Activated naive CD4-positive, alpha-beta T cell treated with anti-CD3 and anti-CD28 coated beads, Interleukin-2, amount 50 U/mL, for 24 hours (primary cell): ENCODE data around the gene CACNA2D1.

Source experiments
- H3K27ac Mint-ChIP-seq: one replicate; pipeline ENCODE4 v1.8.0; 2021; ENCODE audit warnings: mild to moderate bottlenecking, mixed read lengths
- H3K27me3 Mint-ChIP-seq: one replicate; pipeline ENCODE4 v1.8.0; 2021; ENCODE audit warnings: mixed read lengths
- H3K36me3 Mint-ChIP-seq: one replicate; pipeline ENCODE4 v1.8.0; 2021; ENCODE audit warnings: mixed read lengths
- H3K4me1 Mint-ChIP-seq: one replicate; pipeline ENCODE4 v1.8.0; 2021; ENCODE audit warnings: mixed read lengths
- H3K4me3 Mint-ChIP-seq: one replicate; pipeline ENCODE4 v1.8.0; 2021; ENCODE audit warnings: mild to moderate bottlenecking, mixed read lengths
- H3K9me3 Mint-ChIP-seq: one replicate; pipeline ENCODE4 v1.8.0; 2021; ENCODE audit warnings: mixed read lengths

The CACNA2D1 gene

DNA sequence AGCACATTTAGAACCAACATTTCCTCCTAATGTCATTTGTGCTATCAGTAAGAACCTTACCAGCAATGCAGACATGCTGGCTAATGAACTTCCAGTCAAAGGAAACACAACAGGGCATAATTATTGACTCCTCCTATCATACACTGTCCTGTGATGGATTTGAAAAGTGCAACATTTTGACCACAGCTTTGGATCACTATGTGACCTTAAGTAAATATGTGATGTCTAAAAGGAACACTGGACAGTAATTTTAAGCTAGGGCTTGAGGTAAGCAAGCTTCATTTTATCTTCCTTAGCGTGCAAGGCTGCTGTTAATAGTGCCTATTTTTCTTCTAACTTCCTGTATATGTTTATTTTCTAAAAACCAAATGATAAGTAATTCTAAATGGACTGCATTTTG, 433.2 kb downstream of the CACNA2D1 start:
- H3K4me3 Mint-ChIP-seq = no peak overlapping the region
- no peaks in the 10 kb centered on the region for H3K36me3 Mint-ChIP-seq
- H3K9me3 Mint-ChIP-seq = no peaks in the 10 kb centered on the region
- no peaks in the 10 kb centered on the region for H3K4me1 Mint-ChIP-seq
- H3K27ac Mint-ChIP-seq = no peak overlapping the region
- no peaks in the 10 kb centered on the region for H3K27me3 Mint-ChIP-seq

DNA sequence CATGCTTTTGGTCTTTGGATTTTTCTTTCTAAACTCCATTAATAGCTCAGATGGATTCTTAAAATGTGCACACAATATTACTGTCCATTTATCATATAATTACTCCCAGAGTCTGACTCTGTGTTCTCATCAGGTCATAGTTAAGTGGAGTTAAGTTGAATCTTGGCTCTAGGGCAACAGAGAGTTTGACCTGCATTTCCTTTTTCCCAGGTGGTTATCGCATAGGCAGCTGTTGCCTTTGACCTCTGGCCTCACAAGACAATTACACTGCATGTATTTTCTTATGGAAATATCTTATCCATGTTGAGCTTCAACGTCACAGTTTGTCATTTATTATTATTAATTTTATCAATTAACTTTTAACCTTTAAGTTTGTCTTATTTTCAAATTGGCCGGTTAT, 436.3 kb downstream of the CACNA2D1 start:
- no peaks in the 10 kb centered on the region for H3K9me3 Mint-ChIP-seq
- H3K4me1 Mint-ChIP-seq = no peaks in the 10 kb centered on the region
- H3K27ac Mint-ChIP-seq = no peak overlapping the region
- no peaks in the 10 kb centered on the region for H3K27me3 Mint-ChIP-seq
- no peak overlapping the region for H3K4me3 Mint-ChIP-seq
- H3K36me3 Mint-ChIP-seq = no peaks in the 10 kb centered on the region

DNA sequence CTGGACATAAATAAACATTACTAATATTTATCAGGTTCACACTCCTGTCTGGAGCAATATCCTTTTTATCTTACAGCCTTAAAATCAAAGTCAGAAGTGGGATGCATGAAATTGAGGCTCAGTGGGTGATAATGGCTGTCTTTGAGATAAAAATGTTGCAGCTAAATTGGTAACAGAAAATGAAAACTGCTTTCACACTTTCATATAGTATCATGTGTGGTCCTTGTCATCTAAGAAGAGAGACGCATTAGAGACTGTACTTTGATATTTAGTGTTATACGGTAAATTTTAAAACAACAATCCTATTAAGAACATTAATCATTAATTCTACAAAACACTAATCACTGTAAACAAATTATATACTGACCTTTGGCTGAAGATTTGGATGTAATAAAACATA, 438.5 kb downstream of the CACNA2D1 start:
- Mint-ChIP-seq H3K4me3 (no peak overlapping the region), H3K27me3 (no peaks in the 10 kb centered on the region), H3K4me1 (no peaks in the 10 kb centered on the region), H3K36me3 (no peaks in the 10 kb centered on the region), H3K9me3 (no peaks in the 10 kb centered on the region), H3K27ac (no peak overlapping the region)

GRCh38 chr7:81993186-81993585, 450.4 kb downstream of the CACNA2D1 start:
- no peaks in the 10 kb centered on the region for H3K4me1 Mint-ChIP-seq
- H3K27me3 Mint-ChIP-seq = no peaks in the 10 kb centered on the region
- no peak overlapping the region for H3K4me3 Mint-ChIP-seq
- no peaks in the 10 kb centered on the region for H3K9me3 Mint-ChIP-seq
- no peak overlapping the region for H3K27ac Mint-ChIP-seq
- H3K36me3 Mint-ChIP-seq = no peaks in the 10 kb centered on the region

GRCh38 chr7:81990395-81990794, 453.2 kb downstream of the CACNA2D1 start:
- no peaks in the 10 kb centered on the region for H3K4me1 Mint-ChIP-seq
- H3K27ac Mint-ChIP-seq = no peak overlapping the region
- no peaks in the 10 kb centered on the region for H3K27me3 Mint-ChIP-seq
- H3K4me3 Mint-ChIP-seq = no peak overlapping the region
- no peaks in the 10 kb centered on the region for H3K9me3 Mint-ChIP-seq
- no peaks in the 10 kb centered on the region for H3K36me3 Mint-ChIP-seq

DNA sequence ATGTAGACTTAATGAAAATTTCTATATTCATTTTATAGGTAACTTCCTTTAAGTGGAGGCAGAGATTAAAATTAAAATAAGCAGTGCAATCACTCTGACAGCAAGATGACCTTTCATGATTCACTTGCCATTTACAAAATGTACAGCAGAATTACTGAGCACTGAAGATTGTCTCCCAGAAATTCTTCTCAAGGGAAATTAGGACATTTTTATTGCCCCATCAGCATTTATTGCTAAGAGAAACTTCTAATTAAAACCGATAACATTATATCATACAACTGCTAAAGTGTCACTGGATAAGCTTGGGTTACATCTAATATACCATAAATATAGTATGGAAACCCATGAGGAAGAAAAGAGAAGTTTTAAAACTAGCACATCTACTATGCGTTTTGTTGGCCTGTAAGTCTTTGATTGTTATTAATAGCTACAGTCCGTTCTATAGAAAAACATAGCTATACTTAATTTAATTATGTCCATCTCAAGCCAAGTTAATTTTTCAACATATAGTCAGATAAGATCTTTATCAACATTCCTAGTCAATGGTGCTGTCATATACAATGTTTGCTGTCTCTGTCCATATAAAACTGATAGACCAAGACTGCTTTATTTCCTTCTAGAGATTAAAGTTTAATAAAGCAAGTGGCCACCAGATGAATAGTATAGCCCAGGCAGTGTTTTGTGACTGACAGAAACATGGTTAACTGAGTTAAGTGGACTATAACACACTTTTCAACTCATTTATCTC, 456.7 kb downstream of the CACNA2D1 start:
- Mint-ChIP-seq H3K27ac (no peak overlapping the region), H3K36me3 (no peaks in the 10 kb centered on the region), H3K4me1 (no peaks in the 10 kb centered on the region)

GRCh38 chr7:81983406-81983805, 460.2 kb downstream of the CACNA2D1 start:
- Mint-ChIP-seq H3K27me3 (no peaks in the 10 kb centered on the region), H3K4me3 (no peak overlapping the region), H3K36me3 (no peaks in the 10 kb centered on the region), H3K27ac (no peak overlapping the region), H3K9me3 (peaks cover 6% of the 10 kb centered on the region), H3K4me1 (no peaks in the 10 kb centered on the region)

More for the DNA sequence above, 456.7 kb downstream of the CACNA2D1 start:
- H3K27me3 Mint-ChIP-seq = no peaks in the 10 kb centered on the region
- H3K9me3 Mint-ChIP-seq = no peaks in the 10 kb centered on the region
- no peak overlapping the region for H3K4me3 Mint-ChIP-seq

- Mint-ChIP-seq H3K4me1 (no peaks in the 10 kb centered on the region), H3K27ac (no peak overlapping the region), H3K27me3 (no peaks in the 10 kb centered on the region), H3K4me3 (no peak overlapping the region), H3K9me3 (no peaks in the 10 kb centered on the region), H3K36me3 (no peaks in the 10 kb centered on the region)
Observed at GRCh38 chr7:81973117-81973516, 470.5 kb downstream of the CACNA2D1 start.

GRCh38 chr7:81960026-81960425, 483.6 kb downstream of the CACNA2D1 start:
- Mint-ChIP-seq H3K4me1 (no peaks in the 10 kb centered on the region), H3K27me3 (no peaks in the 10 kb centered on the region), H3K4me3 (no peak overlapping the region), H3K36me3 (no peaks in the 10 kb centered on the region), H3K27ac (no peak overlapping the region), H3K9me3 (no peaks in the 10 kb centered on the region)

- Mint-ChIP-seq H3K27ac (no peak overlapping the region), H3K27me3 (no peaks in the 10 kb centered on the region), H3K4me1 (no peaks in the 10 kb centered on the region), H3K9me3 (no peaks in the 10 kb centered on the region), H3K4me3 (no peak overlapping the region), H3K36me3 (no peaks in the 10 kb centered on the region)
Observed at GRCh38 chr7:81957517-81957916, 486.1 kb downstream of the CACNA2D1 start.

DNA sequence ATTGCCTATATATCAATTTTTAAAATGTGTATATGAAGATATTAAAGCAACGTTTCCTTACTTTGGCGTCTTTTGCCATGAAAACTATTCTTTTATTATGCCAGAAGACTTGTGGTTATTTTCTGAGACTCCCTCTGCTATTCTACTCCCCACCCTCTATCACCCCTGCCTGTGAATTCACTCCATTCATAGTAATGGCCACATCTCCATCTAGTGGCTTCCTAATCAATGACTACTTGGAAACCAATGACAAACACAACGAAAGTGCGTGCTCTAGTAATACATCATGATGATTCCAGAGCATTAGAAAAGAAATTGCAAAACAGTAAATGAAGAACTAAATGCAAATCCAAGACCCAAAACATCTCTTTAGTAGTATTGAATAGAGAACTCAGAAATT, 487.1 kb downstream of the CACNA2D1 start:
- no peaks in the 10 kb centered on the region for H3K9me3 Mint-ChIP-seq
- no peaks in the 10 kb centered on the region for H3K27me3 Mint-ChIP-seq
- H3K36me3 Mint-ChIP-seq = no peaks in the 10 kb centered on the region
- H3K4me3 Mint-ChIP-seq = no peak overlapping the region
- no peak overlapping the region for H3K27ac Mint-ChIP-seq
- no peaks in the 10 kb centered on the region for H3K4me1 Mint-ChIP-seq

GRCh38 chr7:81949306-81949705, 494.3 kb downstream of the CACNA2D1 start:
- H3K36me3 Mint-ChIP-seq = no peaks in the 10 kb centered on the region
- H3K4me3 Mint-ChIP-seq = no peak overlapping the region
- no peak overlapping the region for H3K27ac Mint-ChIP-seq
- no peaks in the 10 kb centered on the region for H3K27me3 Mint-ChIP-seq
- no peaks in the 10 kb centered on the region for H3K4me1 Mint-ChIP-seq
- no peaks in the 10 kb centered on the region for H3K9me3 Mint-ChIP-seq

DNA sequence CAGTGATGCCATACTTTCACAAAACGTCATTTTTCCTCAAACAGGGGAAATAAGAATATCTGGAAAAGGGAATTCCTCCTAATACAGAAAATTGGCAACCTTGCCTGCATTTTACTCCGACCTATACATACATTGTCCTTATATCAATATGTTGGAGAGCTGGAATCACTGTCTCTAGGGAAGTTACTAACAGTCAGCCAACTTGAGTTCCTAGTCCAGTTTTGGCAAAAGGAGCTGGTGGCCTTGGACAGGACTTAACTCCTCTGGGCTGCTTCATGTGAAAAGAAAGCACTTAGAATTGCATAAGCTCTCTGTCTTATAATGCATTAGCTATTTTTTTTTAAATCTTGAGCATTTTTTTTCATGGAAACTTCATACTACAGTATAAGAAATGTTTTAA, 499.5 kb downstream of the CACNA2D1 start:
- no peaks in the 10 kb centered on the region for H3K4me1 Mint-ChIP-seq
- H3K36me3 Mint-ChIP-seq = no peaks in the 10 kb centered on the region
- H3K4me3 Mint-ChIP-seq = no peak overlapping the region

GRCh38 chr7:81937091-81937490, 506.5 kb downstream of the CACNA2D1 start:
- H3K36me3 Mint-ChIP-seq = no peaks in the 10 kb centered on the region

More for the DNA sequence above, 499.5 kb downstream of the CACNA2D1 start:
- no peaks in the 10 kb centered on the region for H3K27me3 Mint-ChIP-seq
- no peak overlapping the region for H3K27ac Mint-ChIP-seq
- peaks cover 7% of the 10 kb centered on the region for H3K9me3 Mint-ChIP-seq

GRCh38 chr7:81934596-81935301, 508.8 kb downstream of the CACNA2D1 start:
- H3K9me3 Mint-ChIP-seq = peaks cover 8% of the 10 kb centered on the region
- no peak overlapping the region for H3K27ac Mint-ChIP-seq
- no peaks in the 10 kb centered on the region for H3K36me3 Mint-ChIP-seq
- no peaks in the 10 kb centered on the region for H3K27me3 Mint-ChIP-seq
- H3K4me3 Mint-ChIP-seq = no peak overlapping the region
- no peaks in the 10 kb centered on the region for H3K4me1 Mint-ChIP-seq

More at GRCh38 chr7:81937091-81937490, 506.5 kb downstream of the CACNA2D1 start:
- Mint-ChIP-seq H3K9me3 (peaks cover 8% of the 10 kb centered on the region), H3K27ac (no peak overlapping the region), H3K4me1 (no peaks in the 10 kb centered on the region), H3K27me3 (no peaks in the 10 kb centered on the region), H3K4me3 (no peak overlapping the region)

GRCh38 chr7:81932936-81933335, 510.6 kb downstream of the CACNA2D1 start:
- Mint-ChIP-seq H3K27ac (no peak overlapping the region), H3K9me3 (no peaks in the 10 kb centered on the region), H3K4me1 (no peaks in the 10 kb centered on the region), H3K27me3 (no peaks in the 10 kb centered on the region), H3K36me3 (no peaks in the 10 kb centered on the region), H3K4me3 (no peak overlapping the region)
